Measurements from ENCODE around the gene PDF.

Gene PDF

DNA sequence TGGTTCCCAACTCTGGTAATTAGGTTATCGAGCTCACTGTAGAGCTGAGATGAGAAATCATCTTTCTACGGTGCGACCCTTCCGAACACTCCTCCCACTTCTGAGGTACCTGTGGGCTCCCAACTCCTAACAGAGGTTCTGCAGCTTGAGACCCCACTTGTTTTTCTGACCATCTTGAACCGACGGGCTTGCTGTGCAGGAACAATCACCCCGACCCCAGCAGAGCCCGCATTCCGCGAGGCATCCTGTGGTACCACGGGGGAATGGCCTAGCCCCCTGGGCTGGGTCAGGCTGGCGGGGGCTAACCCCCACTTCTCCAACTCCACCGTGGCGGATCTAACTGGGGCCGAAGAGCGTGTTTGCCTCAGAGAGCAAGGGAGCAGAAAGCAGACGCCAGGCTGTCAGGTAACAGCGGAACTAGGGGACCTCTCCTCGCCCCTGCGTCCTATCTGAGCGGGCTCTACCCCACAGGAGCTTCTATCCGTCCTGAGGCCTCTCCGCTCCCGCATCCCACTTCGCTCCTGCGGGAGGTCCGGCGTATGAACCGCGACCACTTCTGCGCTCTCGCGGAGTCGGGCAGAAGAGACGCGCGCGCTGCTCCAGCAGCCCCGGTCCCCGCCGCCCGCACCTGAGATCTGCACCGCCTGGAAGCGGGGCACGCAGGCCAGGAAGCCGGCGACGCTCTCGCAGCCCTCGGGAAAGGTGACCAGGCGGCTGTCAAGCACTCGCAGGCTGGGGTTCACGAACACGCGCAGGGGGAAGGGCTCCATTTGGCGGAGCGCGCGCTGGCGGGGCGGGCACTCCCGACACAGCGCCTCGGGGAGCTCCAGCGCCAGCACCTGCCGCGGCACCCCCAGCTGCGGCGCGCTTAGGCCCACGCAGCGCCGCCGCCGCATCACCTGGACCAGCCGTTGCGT, 761 bp downstream of the PDF start:
- peak overlapping the region in 1 of 2 donors; percentile 72 for H3K27ac Mint-ChIP-seq
- no peaks in the 10 kb centered on the region for H3K27me3 Mint-ChIP-seq
- H3K9me3 Mint-ChIP-seq, result no peaks in the 10 kb centered on the region
- peak; percentile 60 for ATAC-seq (replicated peaks)
- peak; percentile 22 to 39 (median 33) for DNase-seq
- H3K4me1 Mint-ChIP-seq (ENCODE audit: low read depth in 2 of 2), result peaks cover 23 to 35% of the 10 kb centered on the region in 2 donors
- H3K4me3 Mint-ChIP-seq, result peak overlapping the region; percentile 77 to 78
- peaks cover 46% of the 10 kb centered on the region for H3K36me3 Mint-ChIP-seq (ENCODE audit: insufficient read depth)

DNA sequence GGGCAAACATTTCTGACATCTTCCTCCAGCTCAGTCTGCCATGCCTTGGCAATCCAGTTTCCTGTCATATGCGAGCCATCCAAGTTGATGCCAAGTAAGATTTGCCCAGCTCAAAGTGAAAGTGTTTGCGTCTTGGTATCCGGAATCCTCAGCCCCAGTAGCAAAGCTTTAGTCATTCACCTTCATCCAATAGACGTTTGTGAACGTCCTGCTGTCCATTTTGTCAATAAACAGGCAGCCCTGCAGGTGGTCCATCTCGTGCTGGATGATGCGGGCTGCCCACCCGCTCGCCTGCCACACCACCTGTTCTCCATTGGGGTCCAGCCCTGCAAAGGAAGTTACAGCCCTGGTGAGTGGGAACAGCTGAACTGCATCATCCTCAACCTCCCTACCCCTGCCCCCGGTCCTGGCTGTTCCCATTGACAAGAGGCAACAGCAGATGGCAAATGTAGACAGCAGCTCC, 1.5 kb downstream of the PDF start:
- ATAC-seq (replicated peaks), result no peak
- Mint-ChIP-seq H3K27ac (peak overlapping the region in 1 of 2 donors; percentile 72), H3K36me3 (ENCODE audit: insufficient read depth) (peaks cover 46% of the 10 kb centered on the region), H3K9me3 (no peaks in the 10 kb centered on the region), H3K4me3 (peak overlapping the region; percentile 77 to 78), H3K4me1 (ENCODE audit: low read depth in 2 of 2) (peaks cover 21 to 35% of the 10 kb centered on the region in 2 donors), H3K27me3 (no peaks in the 10 kb centered on the region)
- no peak for DNase-seq

DNA sequence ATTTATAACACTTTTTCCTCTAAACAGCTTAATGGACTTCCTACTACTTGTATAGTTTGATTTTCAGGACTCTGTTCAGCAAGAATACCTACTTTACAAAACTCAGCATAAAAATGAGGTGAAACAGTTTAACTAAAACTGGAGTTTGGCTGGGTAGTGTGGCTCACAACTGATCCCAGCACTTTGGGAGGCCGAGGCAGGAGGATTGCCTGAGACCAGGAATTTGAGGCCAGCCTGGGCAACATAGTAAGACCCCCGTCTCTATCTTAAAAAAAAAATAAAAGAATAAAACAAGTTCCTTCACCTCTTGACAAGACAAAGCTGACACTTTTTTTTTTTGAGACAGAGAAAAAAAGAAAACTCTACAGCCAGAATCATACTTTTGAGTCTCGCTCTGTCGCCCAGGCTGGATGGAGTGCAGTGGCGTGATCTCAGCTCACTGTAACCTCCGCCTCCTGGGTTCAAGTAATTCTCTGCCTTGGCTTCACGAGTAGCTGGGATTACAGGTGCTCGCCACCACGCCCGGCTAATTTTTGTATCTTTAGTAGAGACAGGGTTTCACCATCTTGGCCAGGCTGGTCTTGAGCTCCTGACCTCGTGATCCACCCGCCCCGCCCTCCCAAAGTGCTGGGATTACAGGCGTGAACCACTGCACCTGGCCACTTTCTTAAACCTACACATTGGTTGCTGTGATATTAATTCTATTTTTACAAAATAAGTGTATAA, 2.6 kb downstream of the PDF start:
- peaks cover 21 to 33% of the 10 kb centered on the region in 2 donors for H3K4me1 Mint-ChIP-seq (ENCODE audit: low read depth in 2 of 2)
- ATAC-seq (replicated peaks) (no peak), DNase-seq (no peak)
- peak overlapping the region in 1 of 2 donors; percentile 57 for H3K27ac Mint-ChIP-seq
- no peaks in the 10 kb centered on the region for H3K9me3 Mint-ChIP-seq
- H3K27me3 Mint-ChIP-seq, result no peaks in the 10 kb centered on the region
- H3K4me3 Mint-ChIP-seq, result peak overlapping the region in 1 of 2 donors; percentile 77
- peaks cover 50% of the 10 kb centered on the region for H3K36me3 Mint-ChIP-seq (ENCODE audit: insufficient read depth)

DNA sequence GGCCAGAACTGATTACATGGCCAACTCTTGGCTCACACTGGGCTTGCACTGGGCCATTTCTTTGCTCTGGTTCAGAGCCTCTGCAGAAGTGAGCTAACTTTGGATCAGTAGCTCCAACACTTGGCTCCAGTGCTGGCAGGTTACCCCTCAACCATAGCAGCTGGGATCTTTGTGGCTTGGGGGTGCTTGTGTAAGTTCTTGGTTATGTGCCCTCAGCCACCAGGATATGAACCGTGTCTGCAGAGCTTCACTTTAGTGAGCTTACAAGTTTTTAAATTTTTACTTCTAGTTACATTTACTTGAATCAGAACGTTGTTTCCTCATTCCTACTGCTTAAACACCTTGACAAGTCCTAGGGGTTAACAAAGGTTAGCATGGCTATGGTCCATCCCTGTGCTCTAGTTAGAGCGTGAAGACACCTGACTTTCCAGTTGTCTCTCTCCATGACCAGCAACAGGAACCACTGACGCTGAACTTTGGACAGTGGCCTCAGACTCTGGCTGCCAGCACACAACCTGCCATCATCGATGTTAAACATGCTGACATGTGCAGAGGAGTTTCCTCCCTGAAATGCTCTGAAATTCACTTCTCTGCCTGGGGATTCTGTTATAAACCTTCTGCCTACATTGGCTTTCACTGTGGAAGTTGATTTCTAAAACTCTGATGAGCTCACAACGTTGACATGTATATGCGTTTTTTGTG, 4.1 kb downstream of the PDF start:
- DNase-seq, result no peak
- Mint-ChIP-seq H3K4me3 (peak overlapping the region in 1 of 2 donors; percentile 18), H3K27ac (peak overlapping the region in 1 of 2 donors; percentile 53), H3K4me1 (ENCODE audit: low read depth in 2 of 2) (peaks cover 24 to 35% of the 10 kb centered on the region in 2 donors), H3K27me3 (no peaks in the 10 kb centered on the region), H3K36me3 (ENCODE audit: insufficient read depth) (peaks cover 44% of the 10 kb centered on the region), H3K9me3 (no peaks in the 10 kb centered on the region)
- no peak for ATAC-seq (replicated peaks)

DNA sequence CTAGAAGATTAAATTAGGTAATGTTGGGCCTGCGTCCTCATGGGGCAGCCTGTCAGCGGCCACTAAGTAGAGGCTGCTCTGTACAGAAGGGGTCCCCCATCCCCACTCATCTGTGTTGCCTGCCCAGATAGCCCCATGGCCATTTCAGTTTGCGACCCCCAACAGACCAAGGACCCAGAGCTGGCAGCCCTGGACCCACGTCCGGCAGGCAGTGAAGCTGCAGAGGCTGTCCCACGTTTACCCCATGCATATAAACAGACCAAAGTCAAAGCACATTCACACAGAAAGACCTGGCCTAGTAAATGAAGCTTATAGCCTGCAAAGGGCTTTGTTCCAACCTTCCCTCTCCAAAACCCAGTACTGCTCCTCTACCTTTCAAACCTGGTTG, 4.6 kb downstream of the PDF start:
- H3K27ac Mint-ChIP-seq, result peak overlapping the region in 1 of 2 donors; percentile 53
- H3K36me3 Mint-ChIP-seq (ENCODE audit: insufficient read depth), result peaks cover 49% of the 10 kb centered on the region
- peak overlapping the region in 1 of 2 donors; percentile 18 for H3K4me3 Mint-ChIP-seq

DNA sequence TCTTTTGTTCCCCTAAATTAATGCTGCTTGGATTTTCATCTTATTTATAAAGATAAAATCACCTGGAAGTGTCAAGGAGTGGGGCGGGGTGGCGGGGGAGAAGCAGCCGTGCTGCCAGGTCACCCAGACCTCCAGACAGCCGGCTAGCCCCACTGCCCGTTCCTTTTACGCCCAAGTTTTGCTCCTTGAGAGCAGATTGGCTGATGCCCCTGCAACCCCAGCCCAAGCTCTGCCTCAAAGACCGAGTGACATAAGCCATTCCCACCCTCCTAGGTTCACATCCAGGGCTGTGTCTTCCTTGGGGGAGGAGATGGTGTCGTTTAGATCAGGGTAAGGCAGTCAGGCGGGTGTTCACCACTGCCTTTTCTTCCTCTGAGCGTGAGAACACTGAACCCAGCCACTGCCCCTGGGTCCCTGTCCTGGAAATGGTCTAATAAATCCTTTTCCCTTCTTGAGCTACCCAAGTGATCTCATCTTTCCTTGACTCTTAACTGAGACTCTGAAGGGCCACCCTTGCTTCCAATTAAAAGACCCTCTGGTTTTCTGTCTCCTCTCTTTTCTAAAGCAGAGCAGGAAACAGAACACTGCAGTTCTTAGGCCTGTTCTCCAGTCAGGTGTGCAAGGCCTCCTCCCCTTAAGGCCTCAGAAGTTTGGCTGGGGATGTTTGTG, 5.7 kb downstream of the PDF start:
- Mint-ChIP-seq H3K36me3 (ENCODE audit: insufficient read depth) (peaks cover 60% of the 10 kb centered on the region), H3K9me3 (no peaks in the 10 kb centered on the region), H3K4me3 (no peak overlapping the region), H3K27ac (no peak overlapping the region), H3K4me1 (ENCODE audit: low read depth in 2 of 2) (peaks cover 23 to 35% of the 10 kb centered on the region in 2 donors), H3K27me3 (no peaks in the 10 kb centered on the region)
- ATAC-seq (replicated peaks) (no peak), DNase-seq (no peak)

More for the DNA sequence above, 4.6 kb downstream of the PDF start:
- Mint-ChIP-seq H3K4me1 (ENCODE audit: low read depth in 2 of 2) (peaks cover 23 to 35% of the 10 kb centered on the region in 2 donors), H3K9me3 (no peaks in the 10 kb centered on the region), H3K27me3 (no peaks in the 10 kb centered on the region)
- DNase-seq (no peak), ATAC-seq (replicated peaks) (no peak)

DNA sequence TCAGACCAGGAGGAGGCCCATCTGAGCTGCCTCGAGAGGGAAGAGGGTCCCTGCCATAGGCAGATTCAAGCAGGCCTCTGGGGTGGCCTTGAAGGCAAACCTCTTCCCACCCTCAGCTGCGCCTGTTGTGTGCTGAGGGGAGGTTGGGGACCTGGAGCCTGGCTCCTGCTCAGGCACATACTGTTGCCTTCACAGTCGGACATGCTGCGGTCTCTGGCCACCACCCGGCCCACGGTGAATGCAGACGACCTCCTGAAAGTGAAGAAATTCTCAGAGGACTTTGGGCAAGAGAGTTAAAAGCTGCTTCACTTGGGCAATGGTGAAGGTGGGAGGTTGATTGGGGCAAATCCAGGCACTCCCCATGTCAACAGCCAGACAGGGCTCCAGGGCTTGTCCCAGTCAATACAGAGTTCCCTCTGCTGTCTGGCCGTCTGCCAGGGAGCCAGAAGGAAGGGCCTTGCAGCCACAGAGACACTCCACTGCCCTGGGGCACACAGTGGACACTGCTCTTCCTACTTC, 6.3 kb downstream of the PDF start:
- ATAC-seq (replicated peaks) (no peak), DNase-seq (no peak)
- Mint-ChIP-seq H3K4me1 (ENCODE audit: low read depth in 2 of 2) (peaks cover 21 to 30% of the 10 kb centered on the region in 2 donors), H3K36me3 (ENCODE audit: insufficient read depth) (peaks cover 65% of the 10 kb centered on the region), H3K27ac (peak overlapping the region in 1 of 2 donors; percentile 35), H3K9me3 (no peaks in the 10 kb centered on the region), H3K4me3 (no peak overlapping the region), H3K27me3 (no peaks in the 10 kb centered on the region)

DNA sequence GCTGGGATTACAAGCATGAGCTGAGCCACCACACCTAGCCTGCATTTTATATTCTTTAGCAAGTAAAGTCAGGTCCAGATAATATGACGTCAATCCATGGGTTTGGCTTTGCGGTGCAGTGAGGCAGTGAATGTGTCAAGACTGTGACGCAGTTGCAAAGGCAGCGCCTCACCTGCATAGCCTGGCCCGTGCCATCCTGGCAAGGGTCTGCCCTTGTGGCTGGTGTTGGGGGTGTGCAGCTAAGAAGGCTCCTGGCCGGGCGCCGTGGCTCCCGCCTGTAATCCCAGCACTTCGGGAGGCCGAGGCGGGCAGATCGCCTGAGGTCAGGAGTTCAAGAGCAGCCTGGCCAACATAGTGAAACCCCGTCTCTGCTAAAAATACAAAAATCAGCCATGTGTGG, 7.0 kb downstream of the PDF start:
- Mint-ChIP-seq H3K27ac (no peak overlapping the region), H3K36me3 (ENCODE audit: insufficient read depth) (peaks cover 63% of the 10 kb centered on the region), H3K4me1 (ENCODE audit: low read depth in 2 of 2) (peaks cover 18 to 24% of the 10 kb centered on the region in 2 donors), H3K9me3 (no peaks in the 10 kb centered on the region), H3K4me3 (no peak overlapping the region), H3K27me3 (no peaks in the 10 kb centered on the region)
- ATAC-seq (replicated peaks) (no peak), DNase-seq (no peak)

DNA sequence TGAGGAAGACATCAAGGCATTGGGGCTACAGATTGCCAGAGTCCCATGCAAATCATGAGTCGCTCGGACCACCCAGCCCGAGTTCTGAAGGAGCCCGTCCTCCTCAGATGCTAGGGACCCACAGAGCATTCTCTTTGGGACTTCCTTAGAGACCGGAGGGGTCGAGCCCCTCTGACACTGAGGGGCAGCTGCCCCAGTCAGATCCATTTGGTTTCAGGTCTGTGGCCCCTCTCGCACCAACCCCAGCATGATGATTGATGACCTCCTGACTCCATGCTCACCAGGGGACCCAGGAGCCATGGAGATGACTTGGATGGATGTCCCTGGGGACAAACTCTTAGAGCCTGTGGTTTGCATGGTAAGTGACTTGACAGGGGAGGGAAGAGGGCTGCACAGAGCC, 8.0 kb downstream of the PDF start:
- peaks cover 70% of the 10 kb centered on the region for H3K36me3 Mint-ChIP-seq (ENCODE audit: insufficient read depth)
- no peak overlapping the region for H3K4me3 Mint-ChIP-seq

DNA sequence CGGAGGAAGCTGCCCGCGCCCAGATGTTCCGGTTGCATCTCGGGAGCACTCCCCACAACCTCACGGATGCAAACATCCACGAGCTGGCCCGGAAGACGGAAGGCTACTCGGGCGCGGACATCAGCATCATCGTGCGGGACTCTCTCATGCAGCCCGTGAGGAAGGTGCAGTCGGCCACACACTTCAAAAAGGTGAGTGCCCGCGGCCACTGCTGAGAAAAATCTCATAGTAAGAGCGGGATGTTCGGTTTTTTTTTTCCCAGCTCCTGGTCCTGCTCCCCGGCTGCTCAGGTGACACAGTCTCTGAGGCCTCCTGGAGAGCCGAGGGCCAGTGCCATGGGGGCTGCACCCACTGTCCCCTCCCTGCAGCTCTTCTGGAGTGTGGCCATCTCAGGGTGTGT, 9.3 kb downstream of the PDF start:
- no peaks in the 10 kb centered on the region for H3K27me3 Mint-ChIP-seq
- H3K4me1 Mint-ChIP-seq (ENCODE audit: low read depth in 2 of 2), result peaks cover 8 to 13% of the 10 kb centered on the region in 2 donors
- ATAC-seq (replicated peaks), result no peak
- peak overlapping the region; percentile 57 to 75 for H3K27ac Mint-ChIP-seq
- DNase-seq, result no peak
- peaks cover 72% of the 10 kb centered on the region for H3K36me3 Mint-ChIP-seq (ENCODE audit: insufficient read depth)
- no peaks in the 10 kb centered on the region for H3K9me3 Mint-ChIP-seq
- H3K4me3 Mint-ChIP-seq, result no peak overlapping the region

More for the DNA sequence above, 8.0 kb downstream of the PDF start:
- no peaks in the 10 kb centered on the region for H3K9me3 Mint-ChIP-seq
- DNase-seq (no peak), ATAC-seq (replicated peaks) (no peak)
- peaks cover 16 to 20% of the 10 kb centered on the region in 2 donors for H3K4me1 Mint-ChIP-seq (ENCODE audit: low read depth in 2 of 2)
- no peaks in the 10 kb centered on the region for H3K27me3 Mint-ChIP-seq
- no peak overlapping the region for H3K27ac Mint-ChIP-seq

DNA sequence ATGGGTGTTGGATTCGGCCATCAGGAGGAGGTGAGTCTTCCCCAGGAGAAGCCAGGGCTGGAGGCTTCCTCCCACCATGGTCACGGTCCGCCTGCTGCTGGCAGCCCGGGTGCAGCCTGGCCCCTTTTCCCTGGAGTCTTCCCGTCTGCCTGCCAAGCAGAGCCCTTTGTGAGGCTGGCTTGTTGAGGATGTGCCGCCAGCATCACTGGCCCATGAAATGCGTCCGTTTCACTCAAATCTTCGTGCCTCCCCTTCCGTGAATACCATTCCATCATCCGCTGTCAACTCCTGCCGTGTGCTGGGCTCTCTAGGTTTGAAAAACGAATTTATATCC, 9.7 kb downstream of the PDF start:
- no peak overlapping the region for H3K4me3 Mint-ChIP-seq
- H3K9me3 Mint-ChIP-seq, result no peaks in the 10 kb centered on the region
- H3K27me3 Mint-ChIP-seq, result no peaks in the 10 kb centered on the region
- H3K36me3 Mint-ChIP-seq (ENCODE audit: insufficient read depth), result peaks cover 72% of the 10 kb centered on the region
- H3K4me1 Mint-ChIP-seq (ENCODE audit: low read depth in 2 of 2), result peaks cover 4 to 11% of the 10 kb centered on the region in 2 donors
- no peak for ATAC-seq (replicated peaks)
- DNase-seq, result no peak
- peak overlapping the region; percentile 57 to 75 for H3K27ac Mint-ChIP-seq

DNA sequence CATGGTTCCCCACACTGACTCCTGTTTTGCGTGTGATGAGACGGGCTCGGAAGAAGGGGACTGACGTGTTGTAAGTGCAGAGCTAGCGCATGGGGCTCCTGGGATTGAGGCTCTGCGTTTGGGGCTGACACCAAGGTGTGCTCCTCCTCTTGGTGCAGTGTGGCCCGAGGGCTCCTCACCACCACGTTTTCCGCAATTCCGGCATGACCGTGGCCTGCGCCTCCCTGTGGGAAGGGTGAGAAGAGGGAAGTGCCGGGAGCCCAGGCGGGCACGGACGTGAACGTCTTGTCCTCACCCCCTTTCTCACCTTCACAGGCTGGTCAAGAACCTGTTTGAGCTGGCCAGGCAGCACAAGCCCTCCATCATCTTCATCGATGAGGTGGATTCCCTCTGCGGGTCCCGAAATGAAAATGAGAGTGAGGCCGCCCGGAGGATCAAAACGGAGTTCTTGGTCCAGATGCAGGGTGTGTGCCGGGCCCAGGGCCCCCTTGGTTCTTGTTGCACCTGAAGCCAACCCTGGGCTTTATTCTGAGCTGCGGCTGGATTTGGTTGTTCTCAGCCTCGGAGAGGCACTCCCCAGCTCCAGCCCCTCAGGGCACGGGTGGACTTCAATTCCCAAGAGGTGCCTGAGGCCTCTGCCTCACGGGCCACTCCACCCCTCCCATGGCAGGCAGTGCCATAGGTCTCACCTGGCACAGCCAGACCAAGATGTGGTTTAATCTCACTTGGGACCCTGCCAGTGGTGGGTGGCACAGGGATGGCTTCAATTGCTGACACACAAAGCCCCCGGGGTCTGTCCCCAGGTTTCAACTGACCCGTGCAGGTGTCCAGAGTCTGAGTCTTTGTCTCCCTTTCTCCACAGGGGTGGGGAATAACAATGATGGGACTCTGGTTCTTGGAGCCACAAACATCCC, 10.3 kb downstream of the PDF start:
- Mint-ChIP-seq H3K36me3 (ENCODE audit: insufficient read depth) (peaks cover 74% of the 10 kb centered on the region), H3K27me3 (no peaks in the 10 kb centered on the region), H3K27ac (no peak overlapping the region)

More for the DNA sequence above, 10.3 kb downstream of the PDF start:
- DNase-seq (no peak), ATAC-seq (replicated peaks) (no peak)
- peaks cover 4 to 11% of the 10 kb centered on the region in 2 donors for H3K4me1 Mint-ChIP-seq (ENCODE audit: low read depth in 2 of 2)
- H3K9me3 Mint-ChIP-seq, result no peaks in the 10 kb centered on the region
- H3K4me3 Mint-ChIP-seq, result no peak overlapping the region

All from effector memory CD8-positive, alpha-beta T cell (primary cell).